MM.1S (cell line): ENCODE measurements around the gene EBF3.

Source experiments
- DNase-seq: peaks from one replicate; pipeline ENCODE4 v3.0.0-alpha.2; 2015
- H2AFZ ChIP-seq: fragments of 300-600 bp; sonication (generic); 2 replicates; pipeline ENCODE4 v1.6.0; 2016; ENCODE audit warnings: antibody characterized with exemption, low read length
- H3F3A ChIP-seq: fragments of 300-600 bp; sonication (generic); 2 replicates; pipeline ENCODE4 v1.6.1; 2016; ENCODE audit warnings: mild to moderate bottlenecking, antibody characterized with exemption, low read length, moderate library complexity, mixed read lengths; ENCODE audit not compliant: insufficient read depth
- H3K27ac ChIP-seq: fragments of 300-600 bp; sonication (generic); 2 replicates; pipeline ENCODE4 v1.5.1; 2016; ENCODE audit warnings: mild to moderate bottlenecking, low read length
- H3K27me3 ChIP-seq: fragments of 300-600 bp; sonication (generic); replicated peaks from 2 replicates; pipeline ENCODE4 v1.6.0; 2016; ENCODE audit warnings: low read length; ENCODE audit not compliant: insufficient read depth
- H3K36me3 ChIP-seq: fragments of 300-600 bp; sonication (generic); replicated peaks from 2 replicates; pipeline ENCODE4 v1.6.1; 2016; ENCODE audit warnings: mild to moderate bottlenecking, low read length, mixed read lengths; ENCODE audit not compliant: insufficient read depth
- H3K4me1 ChIP-seq: fragments of 300-600 bp; sonication (generic); 2 replicates; pipeline ENCODE4 v1.6.1; 2016; ENCODE audit warnings: low read length, mixed read lengths
- H3K4me2 ChIP-seq: fragments of 300-600 bp; sonication (generic); 2 replicates; pipeline ENCODE4 v1.6.0; 2016; ENCODE audit warnings: low read depth, low read length
- H3K4me3 ChIP-seq: fragments of 300-600 bp; sonication (generic); 2 replicates; pipeline ENCODE4 v1.5.1; 2016; ENCODE audit warnings: low read length, mixed read lengths
- H3K79me2 ChIP-seq: fragments of 300-600 bp; sonication (generic); 2 replicates; pipeline ENCODE4 v1.6.1; 2016; ENCODE audit warnings: mixed run types, low read length, mixed read lengths
- H3K9ac ChIP-seq: fragments of 300-600 bp; sonication (generic); 2 replicates; pipeline ENCODE4 v1.6.1; 2016; ENCODE audit warnings: low read length, mixed read lengths
- H3K9me2 ChIP-seq: fragments of 300-600 bp; sonication (generic); replicated peaks from 2 replicates; pipeline ENCODE4 v1.6.1; 2016; ENCODE audit warnings: mild to moderate bottlenecking, low read length, mixed read lengths; ENCODE audit not compliant: insufficient read depth
- H3K9me3 ChIP-seq: fragments of 300-600 bp; sonication (generic); replicated peaks from 2 replicates; pipeline ENCODE4 v1.6.1; 2016; ENCODE audit warnings: mild to moderate bottlenecking, low read length, mixed read lengths; ENCODE audit not compliant: insufficient read depth
- H4K20me1 ChIP-seq: fragments of 300-600 bp; sonication (generic); 2 replicates; pipeline ENCODE4 v1.6.1; 2016; ENCODE audit warnings: mild to moderate bottlenecking, low read length, moderate library complexity, mixed read lengths; ENCODE audit not compliant: insufficient read depth
- EZH2 ChIP-seq: fragments of 300-600 bp; sonication (generic); optimal IDR thresholded peaks from 2 replicates; pipeline ENCODE3; 2017; ENCODE audit warnings: low read depth, mild to moderate bottlenecking, antibody characterized with exemption, low read length, mixed read lengths
- EZH2phosphoT487 ChIP-seq: fragments of 300-600 bp; sonication (generic); IDR thresholded peaks from 2 replicates; pipeline ENCODE4 v1.6.1; 2018; ENCODE audit warnings: antibody characterized with exemption, low read length
- TF ChIP-seq, protein P1 (sequence below): fragments of 300-600 bp; sonication (generic); IDR thresholded peaks from 2 replicates; pipeline ENCODE4 v1.5.1; 2016; ENCODE audit warnings: antibody characterized with exemption, low read length, mixed read lengths

The EBF3 gene

DNA sequence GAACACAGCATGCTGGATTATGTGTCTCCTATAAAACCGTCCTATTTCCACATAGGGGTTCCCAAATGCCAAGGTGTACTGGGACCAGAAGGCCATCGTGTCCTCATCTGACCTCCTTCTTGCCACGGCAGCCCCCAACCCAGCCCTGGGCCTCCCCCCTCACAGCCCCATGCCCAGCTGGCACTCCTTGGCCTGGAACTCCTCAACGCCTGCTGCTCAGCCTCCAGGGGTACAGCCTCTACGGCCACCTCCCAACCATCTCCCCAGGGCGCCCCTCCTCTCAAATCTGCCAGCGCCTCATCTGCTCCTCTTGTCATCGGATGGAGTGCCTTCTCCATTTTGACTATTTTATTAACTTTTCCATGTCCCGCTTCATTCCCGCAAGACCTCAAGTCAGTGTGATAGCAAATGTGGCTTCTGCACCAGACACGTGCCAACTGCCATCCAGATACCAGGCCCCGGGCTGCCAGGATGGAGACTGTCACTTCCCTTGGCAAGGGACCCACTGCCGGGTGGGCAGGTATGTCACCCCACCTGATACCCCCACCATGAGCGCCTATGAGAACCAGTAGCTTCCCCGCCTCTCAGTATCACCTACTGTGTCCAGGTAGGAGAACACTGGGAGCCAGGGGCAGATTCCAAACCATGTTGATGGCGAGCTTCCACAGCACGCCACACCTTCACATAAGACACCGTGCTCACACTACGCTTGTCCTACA is 106.7 kb downstream of the EBF3 start:
- no peaks in the 10 kb centered on the region for H3K4me1 ChIP-seq
- H3K36me3 ChIP-seq = no peaks in the 10 kb centered on the region
- no peaks in the 10 kb centered on the region for H4K20me1 ChIP-seq
- no peak overlapping the region for H3K27ac ChIP-seq
- H3K27me3 ChIP-seq = no peaks in the 10 kb centered on the region
- no peaks in the 10 kb centered on the region for H3K79me2 ChIP-seq
- H3K4me3 ChIP-seq = no peak overlapping the region
- H2AFZ ChIP-seq = no peak overlapping the region
- no peak overlapping the region for H3K4me2 ChIP-seq
- no peaks in the 10 kb centered on the region for H3F3A ChIP-seq
- no peak for DNase-seq
- no peaks in the 10 kb centered on the region for H3K9me2 ChIP-seq
- no peak overlapping the region for H3K9ac ChIP-seq
- no peak for TF ChIP-seq EZH2
- no peak for TF ChIP-seq EZH2phosphoT487
- TF ChIP-seq, protein P1, sequence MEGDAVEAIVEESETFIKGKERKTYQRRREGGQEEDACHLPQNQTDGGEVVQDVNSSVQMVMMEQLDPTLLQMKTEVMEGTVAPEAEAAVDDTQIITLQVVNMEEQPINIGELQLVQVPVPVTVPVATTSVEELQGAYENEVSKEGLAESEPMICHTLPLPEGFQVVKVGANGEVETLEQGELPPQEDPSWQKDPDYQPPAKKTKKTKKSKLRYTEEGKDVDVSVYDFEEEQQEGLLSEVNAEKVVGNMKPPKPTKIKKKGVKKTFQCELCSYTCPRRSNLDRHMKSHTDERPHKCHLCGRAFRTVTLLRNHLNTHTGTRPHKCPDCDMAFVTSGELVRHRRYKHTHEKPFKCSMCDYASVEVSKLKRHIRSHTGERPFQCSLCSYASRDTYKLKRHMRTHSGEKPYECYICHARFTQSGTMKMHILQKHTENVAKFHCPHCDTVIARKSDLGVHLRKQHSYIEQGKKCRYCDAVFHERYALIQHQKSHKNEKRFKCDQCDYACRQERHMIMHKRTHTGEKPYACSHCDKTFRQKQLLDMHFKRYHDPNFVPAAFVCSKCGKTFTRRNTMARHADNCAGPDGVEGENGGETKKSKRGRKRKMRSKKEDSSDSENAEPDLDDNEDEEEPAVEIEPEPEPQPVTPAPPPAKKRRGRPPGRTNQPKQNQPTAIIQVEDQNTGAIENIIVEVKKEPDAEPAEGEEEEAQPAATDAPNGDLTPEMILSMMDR = no peak
- no peaks in the 10 kb centered on the region for H3K9me3 ChIP-seq

DNA sequence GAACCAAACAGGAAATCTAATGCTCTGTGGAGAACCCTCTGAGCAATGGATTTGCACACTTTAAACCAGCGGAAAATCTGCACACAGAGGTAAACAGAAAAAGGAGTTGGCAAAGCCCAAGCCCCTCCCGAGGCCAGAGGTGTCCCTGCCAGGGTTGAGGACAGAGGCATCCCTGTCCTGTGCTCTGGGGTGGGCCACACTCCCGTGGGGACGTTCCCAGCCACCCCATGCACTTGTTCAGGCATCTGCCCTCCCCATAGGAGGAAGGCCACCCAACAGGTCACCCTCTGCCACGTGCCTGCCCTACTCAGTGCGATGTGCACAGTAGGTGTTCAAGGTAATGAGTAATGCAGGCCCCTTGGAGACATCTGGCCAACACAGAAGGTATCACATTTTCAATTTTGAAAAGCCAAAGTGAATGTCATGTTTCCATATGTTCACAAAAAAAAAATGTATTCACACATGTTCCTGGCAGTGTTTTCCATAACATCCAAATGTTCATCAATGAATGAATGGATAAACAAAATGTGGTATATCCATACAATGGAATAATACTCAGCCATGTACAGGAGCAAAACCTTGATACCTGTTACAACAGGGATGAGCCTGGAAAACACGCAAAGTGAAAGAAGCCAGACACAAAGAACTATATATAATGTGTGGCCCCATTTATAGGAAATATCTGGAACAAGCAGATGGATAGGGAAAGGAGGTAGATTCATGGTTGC is 108.1 kb downstream of the EBF3 start:
- no peaks in the 10 kb centered on the region for H3K9me3 ChIP-seq
- H3K36me3 ChIP-seq = no peaks in the 10 kb centered on the region
- H3K4me3 ChIP-seq = no peak overlapping the region
- no peak overlapping the region for H2AFZ ChIP-seq
- TF ChIP-seq, protein P1 = no peak
- TF ChIP-seq EZH2 (no peak), EZH2phosphoT487 (no peak)
- no peaks in the 10 kb centered on the region for H3F3A ChIP-seq
- H3K27me3 ChIP-seq = no peaks in the 10 kb centered on the region
- H3K9me2 ChIP-seq = no peaks in the 10 kb centered on the region
- no peaks in the 10 kb centered on the region for H4K20me1 ChIP-seq
- no peaks in the 10 kb centered on the region for H3K79me2 ChIP-seq
- no peak for DNase-seq
- H3K4me2 ChIP-seq = no peak overlapping the region
- H3K9ac ChIP-seq = no peak overlapping the region
- H3K27ac ChIP-seq = no peak overlapping the region
- H3K4me1 ChIP-seq = no peaks in the 10 kb centered on the region

DNA sequence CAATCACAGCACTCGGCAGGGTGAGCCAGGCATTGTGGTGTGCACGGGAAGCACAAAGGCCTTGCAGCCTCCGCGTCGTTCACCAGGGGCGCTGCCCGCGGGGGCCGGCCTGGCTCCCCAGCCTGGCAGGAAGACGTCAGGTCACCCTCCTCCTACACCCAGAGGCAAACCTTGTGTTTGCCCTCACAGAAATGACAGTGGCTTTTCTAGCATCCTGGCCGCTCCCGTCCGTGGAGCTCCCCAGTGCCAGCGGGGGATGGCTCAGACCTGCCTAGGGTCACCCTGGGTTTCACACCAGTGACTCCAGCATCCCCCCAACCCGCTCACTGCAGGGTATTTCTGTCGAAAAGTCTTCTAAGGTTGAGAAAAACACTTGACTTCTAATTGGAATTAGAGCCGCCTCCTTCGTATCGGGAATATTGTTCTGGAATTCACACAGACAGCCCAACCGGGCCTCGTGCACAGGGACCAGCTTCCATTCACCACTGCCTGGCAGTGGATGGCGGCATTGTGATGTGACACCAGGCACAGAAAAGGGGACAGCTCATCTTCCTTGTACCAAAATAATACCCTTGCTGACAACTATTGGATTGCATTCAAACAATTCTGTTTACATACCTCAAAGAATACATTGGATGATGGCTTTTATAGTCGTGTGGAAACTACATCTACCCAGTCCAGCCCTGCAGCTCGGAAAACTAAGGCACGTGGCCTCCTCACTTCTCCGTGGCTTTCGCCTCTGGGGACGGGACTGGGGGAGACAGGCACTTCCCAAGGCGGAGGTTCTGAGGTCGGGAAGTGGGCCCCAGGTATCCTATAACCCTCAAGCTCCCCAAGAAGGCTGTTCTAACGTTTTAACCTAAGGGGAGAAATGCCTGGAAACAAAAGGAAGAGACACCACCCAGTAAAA is 109.0 kb downstream of the EBF3 start:
- H3K4me1 ChIP-seq = no peaks in the 10 kb centered on the region
- H3K27me3 ChIP-seq = no peaks in the 10 kb centered on the region
- H3K36me3 ChIP-seq = no peaks in the 10 kb centered on the region
- H3K79me2 ChIP-seq = no peaks in the 10 kb centered on the region
- H3K9ac ChIP-seq = no peak overlapping the region
- no peaks in the 10 kb centered on the region for H3K9me2 ChIP-seq
- no peak overlapping the region for H3K4me3 ChIP-seq
- H3K4me2 ChIP-seq = no peak overlapping the region
- no peaks in the 10 kb centered on the region for H4K20me1 ChIP-seq
- no peak for DNase-seq
- H3K27ac ChIP-seq = no peak overlapping the region
- no peaks in the 10 kb centered on the region for H3K9me3 ChIP-seq
- H3F3A ChIP-seq = no peaks in the 10 kb centered on the region
- H2AFZ ChIP-seq = no peak overlapping the region
- TF ChIP-seq, protein P1 = no peak
- no peak for TF ChIP-seq EZH2phosphoT487
